CD4-positive, alpha-beta T cell (primary cell): ENCODE results near the gene CRK. TPM values are rescaled to one million over a fixed set of nuclear protein-coding genes. Genes with fewer than 3 reads are reported as not detected.
A peak's percentile ranks its signal among the peaks of the same experiment; 100 is the strongest.

ENCODE experiments used
- ATAC-seq: fragments of 200-7000 bp; cut with Tn5 transposase; one replicate; pipeline ENCODE4 v1.10.0; 2022; ENCODE audit warnings: mild to moderate bottlenecking; ENCODE audit not compliant: poor library complexity
- CTCF ChIA-PET: fragments of 350-600 bp; sonication (Branson Sonifier 250); formaldehyde crosslinking; loops from one replicate; lab custom pipeline; 2021; ENCODE audit warnings: antibody characterized with exemption, inconsistent platforms; lab: Charles Lee
- POLR2A ChIA-PET: fragments of 350-600 bp; sonication (Branson Sonifier 250); formaldehyde crosslinking; loops from one replicate; lab custom pipeline; 2021; ENCODE audit warnings: antibody characterized with exemption, inconsistent platforms; lab: Charles Lee
- DNase-seq, 14 experiments: peaks; one replicate each; pipeline ENCODE4 v3.0.0-alpha.2; 2013 to 2020; ENCODE audit warnings: mixed read lengths in 2 of 14
- H3K27ac ChIP-seq, 2 donors: one replicate each; pipeline versions ENCODE4 v1.5.1 to v1.7.0; 2013; ENCODE audit warnings: low read length in 2 of 2, low read depth in 1 of 2, mild to moderate bottlenecking in 1 of 2
- H3K27me3 ChIP-seq, 2 experiments: 1 replicate in 1 of 2; 2 replicates in 1 of 2; pipeline versions ENCODE4 v1.6.1 to v1.7.0; 2013; ENCODE audit warnings: low read length in 2 of 2, control low read depth in 1 of 2, mild to moderate bottlenecking in 1 of 2, moderate library complexity in 1 of 2; ENCODE audit not compliant: insufficient read depth in 2 of 2, control insufficient read depth in 1 of 2
- H3K36me3 ChIP-seq: one replicate; pipeline ENCODE4 v1.6.1; 2013; ENCODE audit warnings: low read length, control low read depth; ENCODE audit not compliant: insufficient read depth
- H3K4me1 ChIP-seq: one replicate; pipeline ENCODE4 v1.6.1; 2013; ENCODE audit warnings: low read length, control low read depth; ENCODE audit not compliant: insufficient read depth
- H3K4me3 ChIP-seq: one replicate; pipeline ENCODE4 v1.5.1; 2013; ENCODE audit warnings: mild to moderate bottlenecking, low read length, moderate library complexity
- H3K9me3 ChIP-seq, 2 experiments: 1 replicate in 1 of 2; 2 replicates in 1 of 2; pipeline versions ENCODE4 v1.6.1 to v1.7.0; 2013; ENCODE audit warnings: low read length in 2 of 2, mild to moderate bottlenecking in 2 of 2, control low read depth in 1 of 2, moderate library complexity in 1 of 2; ENCODE audit not compliant: control insufficient read depth in 1 of 2, insufficient read depth in 1 of 2
- H3K27ac Mint-ChIP-seq: one replicate; pipeline ENCODE4 v1.8.0; 2020; ENCODE audit warnings: mixed read lengths
- H3K27me3 Mint-ChIP-seq: one replicate; pipeline ENCODE4 v1.8.0; 2021; ENCODE audit warnings: mixed read lengths
- H3K36me3 Mint-ChIP-seq: one replicate; pipeline ENCODE4 v1.8.0; 2021; ENCODE audit warnings: low read depth, mixed read lengths
- H3K4me1 Mint-ChIP-seq: one replicate; pipeline ENCODE4 v1.8.0; 2021; ENCODE audit warnings: low read depth, mixed read lengths
- H3K4me3 Mint-ChIP-seq: one replicate; pipeline ENCODE4 v1.8.0; 2020; ENCODE audit warnings: mild to moderate bottlenecking, mixed read lengths
- H3K9me3 Mint-ChIP-seq: one replicate; pipeline ENCODE4 v1.8.0; 2020; ENCODE audit warnings: mixed read lengths
- CTCF ChIP-seq: fragments of 200-600 bp; IDR thresholded peaks from one replicate; pipeline ENCODE4 v1.8.0; 2022; ENCODE audit warnings: antibody characterized with exemption, mild to moderate bottlenecking
- intact Hi-C, 2 experiments: fragments of 100-400 bp; cut with DNase I in 1 of 2; cut with micrococcal nuclease in 1 of 2; formaldehyde crosslinking; loops; one replicate each; pipeline versions ENCODE4 v1.15.1 to v1.9.0; 2023 to 2025; cut with DNase I, micrococcal nuclease
- total RNA-seq, 174 experiments: library from RNA in 2 of 174; stranded (reverse) in 2 of 174; gene quantifications; one replicate each; pipeline ENCODE4 v1.2.3 and lab custom pipeline; 2021 to 2026

CRK gene
- total RNA-seq, 2 experiments from 2014 or later, result 13.6 to 14.5 TPM

DNA sequence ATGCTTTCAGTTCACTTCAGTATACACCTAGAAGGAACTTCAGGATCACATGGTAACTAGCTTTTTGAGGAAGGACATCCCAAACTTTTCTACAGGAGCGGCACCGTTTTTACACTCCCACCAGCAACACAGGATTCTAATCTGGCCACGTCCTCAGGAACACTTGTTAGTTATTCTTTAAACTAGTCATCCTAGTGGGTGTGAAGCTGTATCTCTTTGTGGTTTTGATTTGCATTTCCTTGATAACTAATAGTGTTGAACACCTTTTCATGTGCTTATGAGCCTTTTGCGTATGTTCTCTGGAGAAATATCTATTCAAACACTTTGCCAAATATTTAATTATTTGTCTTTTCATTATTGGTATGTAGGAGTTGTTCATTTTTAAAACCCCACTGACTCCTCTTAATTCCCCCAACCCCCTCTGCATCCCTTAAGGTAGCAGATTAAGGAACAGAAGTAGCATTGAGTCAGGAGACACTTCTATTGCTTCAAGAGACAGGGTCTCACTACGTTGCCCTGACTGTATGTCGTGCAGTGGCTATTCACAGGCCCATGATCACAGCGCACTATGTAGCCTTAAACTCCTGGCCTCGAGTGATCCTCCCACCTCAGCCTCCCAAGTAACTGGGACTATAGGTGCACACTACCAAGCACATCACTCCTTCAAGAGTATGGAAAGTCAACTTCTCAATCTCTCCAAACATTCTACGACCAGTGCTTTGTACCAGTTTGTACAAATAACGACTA lies 81.4 kb downstream of the CRK start:
- POLR2A ChIA-PET, result interaction anchor here (1.2 to 2.5 kb wide), 3 partner anchors 9 to 142 kb away, joined by 5 to 10 read pairs (median 6); partner anchors contain the start of gene INPP5K
- DNase-seq (peak in 3 of 14 experiments; percentile 34 to 46 (median 39)), ATAC-seq (peak; percentile 66)
- Mint-ChIP-seq H3K4me1 (peaks cover 71% of the 10 kb centered on the region), H3K27me3 (no peaks in the 10 kb centered on the region), H3K9me3 (no peaks in the 10 kb centered on the region), H3K36me3 (peaks cover 50% of the 10 kb centered on the region), H3K27ac (peak overlapping the region; percentile 74), H3K4me3 (peak overlapping the region; percentile 58)
- Histone ChIP-seq H3K9me3 (no peaks in the 10 kb centered on the region), H3K4me3 (peak overlapping the region; percentile 0), H3K36me3 (peaks cover 28% of the 10 kb centered on the region), H3K4me1 (peaks cover 89% of the 10 kb centered on the region), H3K27me3 (no peaks in the 10 kb centered on the region), H3K27ac (peak overlapping the region in 1 of 2 donors; percentile 50)
- TF ChIP-seq CTCF, result no peak
- intact Hi-C loops, result no loop called here
- CTCF ChIA-PET, result interaction anchor here (0.9 to 2.3 kb wide), 3 partner anchors 9 to 141 kb away, joined by 3 to 17 read pairs (median 3); partner anchors contain the start of gene INPP5K

GRCh38 chr17:1373707-1374237 lies 82.3 kb downstream of the CRK start:
- ATAC-seq (no peak), DNase-seq (no peak)
- peaks cover 48% of the 10 kb centered on the region for H3K36me3 Mint-ChIP-seq
- CTCF ChIA-PET, result interaction anchor here (1.0 to 2.3 kb wide), 2 partner anchors 8 to 142 kb away, joined by 3 to 17 read pairs; partner anchors contain the start of gene INPP5K
- H3K4me3 Mint-ChIP-seq, result no peak overlapping the region
- intact Hi-C loops, result no loop called here
- no peaks in the 10 kb centered on the region for H3K9me3 Mint-ChIP-seq
- POLR2A ChIA-PET, result interaction anchor here (1.2 to 2.5 kb wide), 3 partner anchors 8 to 142 kb away, joined by 5 to 10 read pairs (median 6); partner anchors contain the start of gene INPP5K
- Histone ChIP-seq H3K27ac (peak overlapping the region in 1 of 2 donors; percentile 50), H3K4me1 (peaks cover 87% of the 10 kb centered on the region), H3K9me3 (no peaks in the 10 kb centered on the region), H3K36me3 (peaks cover 28% of the 10 kb centered on the region), H3K4me3 (no peak overlapping the region), H3K27me3 (no peaks in the 10 kb centered on the region)
- peak overlapping the region; percentile 74 for H3K27ac Mint-ChIP-seq
- H3K27me3 Mint-ChIP-seq, result no peaks in the 10 kb centered on the region
- H3K4me1 Mint-ChIP-seq, result peaks cover 71% of the 10 kb centered on the region
- no peak for TF ChIP-seq CTCF

DNA sequence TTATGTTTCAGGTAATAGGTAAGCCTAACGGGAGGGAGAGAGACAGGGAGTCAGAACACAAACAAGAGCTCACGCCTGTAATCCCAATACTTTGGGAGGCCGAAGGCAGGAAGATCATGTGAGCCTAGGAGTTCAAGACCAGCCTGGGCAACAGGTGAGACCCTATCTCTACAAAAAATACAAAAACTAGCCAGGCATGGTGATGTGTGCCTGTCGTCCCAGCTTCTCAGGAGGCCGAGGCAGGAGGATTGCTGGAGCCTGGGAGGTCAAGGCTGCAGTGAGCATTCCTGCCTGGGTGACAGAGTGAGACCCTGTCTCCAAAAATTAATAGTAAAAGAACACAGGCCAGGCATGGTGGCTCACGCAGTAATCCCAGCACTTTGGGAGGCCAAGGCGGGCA lies 83.4 kb downstream of the CRK start:
- H3K27me3 Mint-ChIP-seq, result no peaks in the 10 kb centered on the region
- peaks cover 79% of the 10 kb centered on the region for H3K4me1 ChIP-seq
- peaks cover 39% of the 10 kb centered on the region for H3K36me3 Mint-ChIP-seq
- TF ChIP-seq CTCF, result no peak
- ATAC-seq (no peak), DNase-seq (no peak)
- H3K4me3 ChIP-seq, result no peak overlapping the region
- H3K27ac ChIP-seq, result no peak overlapping the region
- peak overlapping the region; percentile 49 for H3K27ac Mint-ChIP-seq
- H3K9me3 ChIP-seq, result no peaks in the 10 kb centered on the region
- no peak overlapping the region for H3K4me3 Mint-ChIP-seq
- ChIA-PET CTCF (no interaction called here), POLR2A (interaction anchor here (0.6 kb wide), 1 partner anchor 9 kb away, joined by 4 read pairs; no protein-coding TSS in a partner anchor)
- intact Hi-C loops, result no loop called here
- H3K36me3 ChIP-seq, result peaks cover 22% of the 10 kb centered on the region
- H3K9me3 Mint-ChIP-seq, result no peaks in the 10 kb centered on the region
- H3K27me3 ChIP-seq, result no peaks in the 10 kb centered on the region
- peaks cover 66% of the 10 kb centered on the region for H3K4me1 Mint-ChIP-seq
